A549 (cell line): Measurements from ENCODE around the gene GALNTL6.

Experiments
- MYC ChIP-seq: IDR thresholded peaks from 2 replicates; pipeline ENCODE4 v1.6.1; 2012; ENCODE audit warnings: mild to moderate bottlenecking, inconsistent platforms, low read length, improper control_type of control experiment, borderline replicate concordance
- POLR2A ChIP-seq: IDR thresholded peaks from 2 replicates; pipeline ENCODE4 v1.6.1; 2012; ENCODE audit warnings: mild to moderate bottlenecking, low read length
- TF ChIP-seq, protein P1 (sequence below): fragments of 250-450 bp; sonication (Bioruptor Pico); IDR thresholded peaks from 2 replicates; pipeline ENCODE4 v1.5.0; 2020; ENCODE audit warnings: low read depth, mild to moderate bottlenecking, moderate library complexity
- TF ChIP-seq, protein P2 (sequence below): fragments of >200 bp; sonication (Bioruptor Twin); formaldehyde crosslinking; IDR thresholded peaks from 3 replicates; pipeline ENCODE4 v1.5.1; 2016
- TF ChIP-seq, protein P3 (sequence below): fragments of 200-600 bp; sonication (generic); IDR thresholded peaks from 2 replicates; pipeline ENCODE4 v1.6.1; 2016; ENCODE audit warnings: antibody characterized with exemption, mild to moderate bottlenecking, moderate library complexity
- TF ChIP-seq, protein P4 (sequence below): IDR thresholded peaks from 2 replicates; pipeline ENCODE4 v1.6.1; 2012

- TF ChIP-seq, protein P1, sequence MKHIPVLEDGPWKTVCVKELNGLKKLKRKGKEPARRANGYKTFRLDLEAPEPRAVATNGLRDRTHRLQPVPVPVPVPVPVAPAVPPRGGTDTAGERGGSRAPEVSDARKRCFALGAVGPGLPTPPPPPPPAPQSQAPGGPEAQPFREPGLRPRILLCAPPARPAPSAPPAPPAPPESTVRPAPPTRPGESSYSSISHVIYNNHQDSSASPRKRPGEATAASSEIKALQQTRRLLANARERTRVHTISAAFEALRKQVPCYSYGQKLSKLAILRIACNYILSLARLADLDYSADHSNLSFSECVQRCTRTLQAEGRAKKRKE (CRISPR knock-in tag) = no peak
- TF ChIP-seq POLR2A (no peak), MYC (no peak)
- TF ChIP-seq, protein P2, sequence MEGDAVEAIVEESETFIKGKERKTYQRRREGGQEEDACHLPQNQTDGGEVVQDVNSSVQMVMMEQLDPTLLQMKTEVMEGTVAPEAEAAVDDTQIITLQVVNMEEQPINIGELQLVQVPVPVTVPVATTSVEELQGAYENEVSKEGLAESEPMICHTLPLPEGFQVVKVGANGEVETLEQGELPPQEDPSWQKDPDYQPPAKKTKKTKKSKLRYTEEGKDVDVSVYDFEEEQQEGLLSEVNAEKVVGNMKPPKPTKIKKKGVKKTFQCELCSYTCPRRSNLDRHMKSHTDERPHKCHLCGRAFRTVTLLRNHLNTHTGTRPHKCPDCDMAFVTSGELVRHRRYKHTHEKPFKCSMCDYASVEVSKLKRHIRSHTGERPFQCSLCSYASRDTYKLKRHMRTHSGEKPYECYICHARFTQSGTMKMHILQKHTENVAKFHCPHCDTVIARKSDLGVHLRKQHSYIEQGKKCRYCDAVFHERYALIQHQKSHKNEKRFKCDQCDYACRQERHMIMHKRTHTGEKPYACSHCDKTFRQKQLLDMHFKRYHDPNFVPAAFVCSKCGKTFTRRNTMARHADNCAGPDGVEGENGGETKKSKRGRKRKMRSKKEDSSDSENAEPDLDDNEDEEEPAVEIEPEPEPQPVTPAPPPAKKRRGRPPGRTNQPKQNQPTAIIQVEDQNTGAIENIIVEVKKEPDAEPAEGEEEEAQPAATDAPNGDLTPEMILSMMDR = no peak; the same call in 2 of the 3 replicates
- TF ChIP-seq, protein P3, sequence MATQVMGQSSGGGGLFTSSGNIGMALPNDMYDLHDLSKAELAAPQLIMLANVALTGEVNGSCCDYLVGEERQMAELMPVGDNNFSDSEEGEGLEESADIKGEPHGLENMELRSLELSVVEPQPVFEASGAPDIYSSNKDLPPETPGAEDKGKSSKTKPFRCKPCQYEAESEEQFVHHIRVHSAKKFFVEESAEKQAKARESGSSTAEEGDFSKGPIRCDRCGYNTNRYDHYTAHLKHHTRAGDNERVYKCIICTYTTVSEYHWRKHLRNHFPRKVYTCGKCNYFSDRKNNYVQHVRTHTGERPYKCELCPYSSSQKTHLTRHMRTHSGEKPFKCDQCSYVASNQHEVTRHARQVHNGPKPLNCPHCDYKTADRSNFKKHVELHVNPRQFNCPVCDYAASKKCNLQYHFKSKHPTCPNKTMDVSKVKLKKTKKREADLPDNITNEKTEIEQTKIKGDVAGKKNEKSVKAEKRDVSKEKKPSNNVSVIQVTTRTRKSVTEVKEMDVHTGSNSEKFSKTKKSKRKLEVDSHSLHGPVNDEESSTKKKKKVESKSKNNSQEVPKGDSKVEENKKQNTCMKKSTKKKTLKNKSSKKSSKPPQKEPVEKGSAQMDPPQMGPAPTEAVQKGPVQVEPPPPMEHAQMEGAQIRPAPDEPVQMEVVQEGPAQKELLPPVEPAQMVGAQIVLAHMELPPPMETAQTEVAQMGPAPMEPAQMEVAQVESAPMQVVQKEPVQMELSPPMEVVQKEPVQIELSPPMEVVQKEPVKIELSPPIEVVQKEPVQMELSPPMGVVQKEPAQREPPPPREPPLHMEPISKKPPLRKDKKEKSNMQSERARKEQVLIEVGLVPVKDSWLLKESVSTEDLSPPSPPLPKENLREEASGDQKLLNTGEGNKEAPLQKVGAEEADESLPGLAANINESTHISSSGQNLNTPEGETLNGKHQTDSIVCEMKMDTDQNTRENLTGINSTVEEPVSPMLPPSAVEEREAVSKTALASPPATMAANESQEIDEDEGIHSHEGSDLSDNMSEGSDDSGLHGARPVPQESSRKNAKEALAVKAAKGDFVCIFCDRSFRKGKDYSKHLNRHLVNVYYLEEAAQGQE = no peak
- TF ChIP-seq, protein P4, sequence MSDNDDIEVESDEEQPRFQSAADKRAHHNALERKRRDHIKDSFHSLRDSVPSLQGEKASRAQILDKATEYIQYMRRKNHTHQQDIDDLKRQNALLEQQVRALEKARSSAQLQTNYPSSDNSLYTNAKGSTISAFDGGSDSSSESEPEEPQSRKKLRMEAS = no peak
Observed at GRCh38 chr4:173014113-173014558, 1200.9 kb downstream of the GALNTL6 start.
